Spleen (tissue), 11 donors: ENCODE measurements around the gene TAL1. TPM values are rescaled to one million over a fixed set of nuclear protein-coding genes. Genes with fewer than 3 reads are reported as not detected.

Experiments
- DNase-seq: peaks from one replicate; pipeline ENCODE4 v3.0.0-alpha.2; 2020
- H3K27ac ChIP-seq, 8 donors: fragments of 200-600 bp; sonication (generic) in 7 of 8; 1 replicate in 4 of 8; 2 replicates in 4 of 8; pipeline versions ENCODE4 v1.5.0 to v1.8.0; 2016 to 2021; ENCODE audit warnings: inconsistent platforms in 4 of 8, mild to moderate bottlenecking in 4 of 8, moderate library complexity in 1 of 8
- H3K27me3 ChIP-seq, 7 donors: fragments of 200-600 bp; sonication (generic) in 6 of 7; replicated peaks in 1 of 7; 1 replicate in 4 of 7; 2 replicates in 3 of 7; pipeline versions ENCODE4 v1.5.0 to v1.8.0; 2016 to 2021; ENCODE audit warnings: inconsistent platforms in 3 of 7, mild to moderate bottlenecking in 1 of 7
- H3K36me3 ChIP-seq, 6 donors: fragments of 200-600 bp; sonication (generic) in 5 of 6; 1 replicate in 4 of 6; 2 replicates in 2 of 6; pipeline versions ENCODE4 v1.5.0 to v1.8.0; 2016 to 2021; ENCODE audit warnings: inconsistent platforms in 2 of 6
- H3K4me1 ChIP-seq, 6 donors: fragments of 200-600 bp; sonication (generic) in 5 of 6; 1 replicate in 3 of 6; 2 replicates in 3 of 6; pipeline versions ENCODE4 v1.5.0 to v1.8.0; 2016 to 2021; ENCODE audit warnings: inconsistent platforms in 3 of 6
- H3K4me3 ChIP-seq, 8 donors: fragments of 200-600 bp; sonication (generic) in 7 of 8; 1 replicate in 4 of 8; 2 replicates in 4 of 8; pipeline versions ENCODE4 v1.5.0 to v1.8.0; 2016 to 2021; ENCODE audit warnings: inconsistent platforms in 4 of 8, mild to moderate bottlenecking in 4 of 8, moderate library complexity in 2 of 8
- H3K9me3 ChIP-seq, 8 donors: fragments of 200-600 bp; sonication (generic) in 7 of 8; 1 replicate in 4 of 8; 2 replicates in 4 of 8; pipeline versions ENCODE4 v1.5.0 to v1.8.0; 2016 to 2021; ENCODE audit warnings: inconsistent platforms in 4 of 8
- POLR2A ChIP-seq, 3 donors: fragments of 450-650 bp; IDR thresholded peaks; one replicate each; pipeline ENCODE4 v1.5.1; 2017; ENCODE audit warnings: antibody characterized with exemption in 3 of 3, mild to moderate bottlenecking in 1 of 3
- POLR2AphosphoS5 ChIP-seq, 3 donors: sonication (generic); formaldehyde crosslinking; IDR thresholded peaks; one replicate each; pipeline ENCODE4 v1.5.1; 2017; ENCODE audit warnings: antibody characterized with exemption in 3 of 3
- WGBS, 5 donors: extraction: QIAGEN DNeasy Blood & Tissue Kit in 3 of 5; methylation state at CpG; one replicate each; pipeline versions ENCODE4 v1.1.5 to v1.1.7; 2013 to 2018; 5-methylcytosine and 5-hydroxymethylcytosine counted together
- intact Hi-C: fragments of 100-400 bp; cut with DNase I; formaldehyde crosslinking; loops from one replicate; pipeline ENCODE4 v1.15.0; 2023; ENCODE audit warnings: low total_unique reads
- polyA plus RNA-seq, 3 donors: library from polyadenylated mRNA; stranded (reverse); fragments of 200-250 nt; gene quantifications; one replicate each; pipeline ENCODE4 v1.2.1, GENCODE V29; 2013
- total RNA-seq, 7 donors: library from RNA; depleted of rRNA in 3 of 7; stranded (reverse); fragments of >200 nt in 3 of 7; fragmentation: NEBNext Ultra II Directional in 4 of 7; extraction: Animal tissue kit (Norgen Biotek cat#: 25700) in 4 of 7; gene quantifications; one replicate each; pipeline versions ENCODE4 v1.1.0 to v1.2.1, GENCODE V29; 2016 to 2021
- TF ChIP-seq, protein P1 (sequence below), 11 experiments: fragments of 200-600 bp in 7 of 11; fragments of 450-650 bp in 4 of 11; sonication (generic) in 4 of 11; IDR thresholded peaks in 8 of 11; conservative IDR thresholded peaks in 3 of 11; 1 replicate in 7 of 11; 2 replicates in 4 of 11; pipeline versions ENCODE4 v1.4.0 to v1.8.0; 2016 to 2021; ENCODE audit warnings: antibody characterized with exemption in 11 of 11, inconsistent platforms in 4 of 11, mild to moderate bottlenecking in 1 of 11
- donor health status: healthy with polysubstance abuse.
- donor health status: DM: no; HTN: no; CAD: no; lungs with moderate emphysema.
- donor health status: DM: no; HTN: no; CAD: no.
- donor health status: Bipolar disorder and iron deficiency.
- donor health status: healthy.
- donor health status: DM: no; HTN: no; CAD: no.
- donor health status: DM: yes; HTN: yes; CAD: no.

Gene TAL1
- total and polyA plus RNA-seq, 10 donors, result 2.9 to 24.5 (median 14.0) TPM

DNA sequence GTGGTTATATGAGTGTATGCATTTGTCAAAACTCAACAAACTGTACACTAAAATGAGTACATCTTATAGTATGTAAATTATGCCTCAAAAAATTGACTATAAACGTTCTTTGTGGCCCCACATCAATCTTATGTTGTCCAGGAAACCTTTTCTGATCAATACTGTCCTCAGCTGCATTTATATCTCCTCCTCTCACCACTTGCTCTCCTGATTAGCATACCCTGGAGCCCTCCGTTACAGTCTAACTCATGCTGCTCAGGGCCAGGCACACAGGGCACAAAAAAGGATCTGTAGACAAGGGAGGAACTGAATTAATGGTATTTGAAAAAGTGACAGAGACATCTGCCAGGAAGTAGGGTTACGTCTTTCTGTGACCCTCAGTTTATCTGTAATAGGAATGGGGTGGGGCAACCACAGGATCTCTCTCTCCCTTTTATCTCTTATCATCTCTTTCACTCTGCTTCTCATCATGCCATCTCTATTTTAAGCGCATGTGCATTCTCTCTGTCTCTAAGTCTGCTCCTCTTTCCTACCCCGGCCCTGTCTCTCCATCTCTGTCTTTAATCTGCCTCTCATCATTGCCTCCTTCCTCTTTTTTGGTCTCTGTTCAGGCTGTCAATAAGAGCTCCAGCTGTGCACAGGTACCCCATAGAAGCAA lies 7.0 kb upstream of the TAL1 start:
- TF ChIP-seq POLR2A (IDR thresholded peaks at IDR 0.05), result no peak
- TF ChIP-seq POLR2AphosphoS5 (IDR thresholded peaks at IDR 0.05), result no peak
- TF ChIP-seq, protein P1, sequence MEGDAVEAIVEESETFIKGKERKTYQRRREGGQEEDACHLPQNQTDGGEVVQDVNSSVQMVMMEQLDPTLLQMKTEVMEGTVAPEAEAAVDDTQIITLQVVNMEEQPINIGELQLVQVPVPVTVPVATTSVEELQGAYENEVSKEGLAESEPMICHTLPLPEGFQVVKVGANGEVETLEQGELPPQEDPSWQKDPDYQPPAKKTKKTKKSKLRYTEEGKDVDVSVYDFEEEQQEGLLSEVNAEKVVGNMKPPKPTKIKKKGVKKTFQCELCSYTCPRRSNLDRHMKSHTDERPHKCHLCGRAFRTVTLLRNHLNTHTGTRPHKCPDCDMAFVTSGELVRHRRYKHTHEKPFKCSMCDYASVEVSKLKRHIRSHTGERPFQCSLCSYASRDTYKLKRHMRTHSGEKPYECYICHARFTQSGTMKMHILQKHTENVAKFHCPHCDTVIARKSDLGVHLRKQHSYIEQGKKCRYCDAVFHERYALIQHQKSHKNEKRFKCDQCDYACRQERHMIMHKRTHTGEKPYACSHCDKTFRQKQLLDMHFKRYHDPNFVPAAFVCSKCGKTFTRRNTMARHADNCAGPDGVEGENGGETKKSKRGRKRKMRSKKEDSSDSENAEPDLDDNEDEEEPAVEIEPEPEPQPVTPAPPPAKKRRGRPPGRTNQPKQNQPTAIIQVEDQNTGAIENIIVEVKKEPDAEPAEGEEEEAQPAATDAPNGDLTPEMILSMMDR (IDR thresholded peaks at IDR 0.05 in 8 of 11, conservative IDR thresholded peaks at IDR 0.05 in 3 of 11), result no peak
- peaks cover 0 to 52% (median 9%) of the 10 kb centered on the region in 7 donors for H3K27me3 ChIP-seq
- no peak overlapping the region for H3K4me3 ChIP-seq
- intact Hi-C loops, result no loop called here
- H3K9me3 ChIP-seq, result no peaks in the 10 kb centered on the region
- H3K27ac ChIP-seq, result no peak overlapping the region
- DNase-seq, result no peak
- H3K36me3 ChIP-seq, result no peaks in the 10 kb centered on the region
- 45 to 57% (median 53%) methylated on average over 5 of the region's 5 CpGs for WGBS, 5 donors
- H3K4me1 ChIP-seq, result peaks cover 0 to 29% (median 12%) of the 10 kb centered on the region in 6 donors

DNA sequence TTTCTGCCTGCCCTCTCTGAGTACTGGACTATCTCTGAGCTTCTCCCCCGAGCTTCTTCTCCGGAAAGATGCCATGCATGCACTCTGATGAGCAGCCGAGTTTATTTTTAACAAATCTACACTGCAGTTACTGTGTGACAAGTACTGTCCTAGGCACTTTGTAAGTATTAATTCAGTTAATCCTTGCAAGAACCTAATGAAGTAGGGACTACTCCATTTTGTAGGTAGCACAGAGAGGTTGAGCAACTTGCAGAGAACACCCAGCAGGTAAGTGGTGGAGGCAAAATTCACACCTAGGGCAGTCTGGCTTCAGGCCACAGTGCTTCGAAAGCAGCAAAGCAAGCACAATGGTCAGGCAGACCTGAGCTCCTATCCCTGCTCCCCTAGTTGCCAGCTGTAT lies 3.8 kb upstream of the TAL1 start:
- DNase-seq, result no peak
- no peak for TF ChIP-seq POLR2AphosphoS5 (IDR thresholded peaks at IDR 0.05)
- no peak for TF ChIP-seq POLR2A (IDR thresholded peaks at IDR 0.05)
- TF ChIP-seq, protein P1 (IDR thresholded peaks at IDR 0.05 in 8 of 11, conservative IDR thresholded peaks at IDR 0.05 in 3 of 11), result no peak
- H3K9me3 ChIP-seq, result no peaks in the 10 kb centered on the region
- H3K4me1 ChIP-seq, result peaks cover 0 to 38% (median 31%) of the 10 kb centered on the region in 6 donors
- H3K36me3 ChIP-seq, result no peaks in the 10 kb centered on the region
- WGBS, 5 donors, result 46 to 58% (median 54%) methylated on average over 4 of the region's 4 CpGs
- intact Hi-C loops, result no loop called here
- H3K27ac ChIP-seq, result peak overlapping the region in 4 of 8 donors; percentile 1 to 43 (median 12)
- H3K27me3 ChIP-seq, result peaks cover 4 to 70% (median 38%) of the 10 kb centered on the region in 7 donors
- no peak overlapping the region for H3K4me3 ChIP-seq

DNA sequence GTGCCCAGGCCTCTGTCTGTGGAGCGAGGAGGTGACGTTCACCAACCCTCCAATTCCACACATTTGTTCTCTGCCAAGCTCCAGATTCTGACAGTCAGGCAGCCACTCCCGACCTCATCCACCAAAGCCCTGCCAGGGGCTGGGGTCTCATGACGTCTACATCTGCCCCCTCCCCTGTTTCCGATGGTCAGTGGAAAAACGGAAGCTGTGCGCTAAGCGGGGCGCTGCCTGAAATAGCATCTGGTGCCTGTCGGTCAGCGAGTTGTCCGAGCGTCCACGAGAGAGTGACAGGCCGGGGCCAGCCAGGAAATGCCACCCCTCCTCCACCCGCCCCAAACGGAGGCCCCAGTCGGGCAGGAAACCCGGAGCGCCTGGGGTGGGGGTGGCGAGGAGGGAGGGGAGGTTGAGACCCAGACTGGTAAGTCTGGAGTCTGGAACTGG lies 3.2 kb upstream of the TAL1 start:
- 6 to 14% (median 8%) methylated on average over 14 to 21 of the region's 21 CpGs for WGBS, 5 donors
- TF ChIP-seq, protein P1 (IDR thresholded peaks at IDR 0.05 in 8 of 11, conservative IDR thresholded peaks at IDR 0.05 in 3 of 11), result no peak
- no peak for TF ChIP-seq POLR2A (IDR thresholded peaks at IDR 0.05)
- peak in 2 of 3 donors; percentile 43 to 47 for TF ChIP-seq POLR2AphosphoS5 (IDR thresholded peaks at IDR 0.05)
- no peak for DNase-seq
- Histone ChIP-seq H3K36me3 (no peaks in the 10 kb centered on the region), H3K27ac (peak overlapping the region in 4 of 8 donors; percentile 1 to 43 (median 12)), H3K27me3 (peaks cover 6 to 75% (median 43%) of the 10 kb centered on the region in 7 donors), H3K4me1 (peaks cover 0 to 44% (median 36%) of the 10 kb centered on the region in 6 donors), H3K4me3 (no peak overlapping the region), H3K9me3 (no peaks in the 10 kb centered on the region)
- intact Hi-C loops, result no loop called here

DNA sequence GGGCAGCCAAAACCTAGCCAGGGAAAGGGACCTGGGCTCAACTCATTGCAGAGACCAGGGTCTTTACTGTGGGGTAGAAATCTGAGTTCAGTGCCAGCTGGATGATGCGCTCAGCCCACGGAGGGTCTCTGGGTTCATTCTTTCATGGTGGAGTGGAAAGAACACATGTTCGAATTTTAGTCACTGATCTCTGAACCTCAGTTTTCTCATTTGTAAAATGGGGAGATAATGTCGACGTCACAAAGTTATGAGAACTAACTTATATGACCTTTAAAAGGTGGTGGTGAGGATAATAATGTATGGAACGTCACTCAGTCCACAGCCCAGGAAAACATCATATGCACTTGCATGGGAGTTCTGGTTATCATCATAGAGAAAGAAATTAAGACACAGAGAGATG lies 1.2 kb upstream of the TAL1 start:
- Histone ChIP-seq H3K27me3 (peaks cover 6 to 82% (median 61%) of the 10 kb centered on the region in 7 donors), H3K9me3 (no peaks in the 10 kb centered on the region), H3K27ac (peak overlapping the region in 1 of 8 donors; percentile 92), H3K4me3 (no peak overlapping the region), H3K4me1 (peaks cover 0 to 58% (median 48%) of the 10 kb centered on the region in 6 donors), H3K36me3 (no peaks in the 10 kb centered on the region)
- TF ChIP-seq, protein P1 (IDR thresholded peaks at IDR 0.05 in 8 of 11, conservative IDR thresholded peaks at IDR 0.05 in 3 of 11), result no peak
- TF ChIP-seq POLR2AphosphoS5 (IDR thresholded peaks at IDR 0.05) (no peak), POLR2A (IDR thresholded peaks at IDR 0.05) (no peak)
- DNase-seq, result no peak
- intact Hi-C loops, result no loop called here
- 89 to 91% (median 90%) methylated on average over 6 of the region's 6 CpGs for WGBS, 5 donors
